NCI-H2107 treated with DMSO at 0.1 percent for 48 hours (cell line): ENCODE data around the gene SPTBN5.

Experiments
- DNase-seq: peaks from one replicate; lab custom pipeline; 2025; ENCODE audit not compliant: unreplicated experiment; lab: John Stamatoyannopoulos, UW

SPTBN5 gene

GRCh38 chr15:41868321-41868720 is 25.5 kb downstream of the SPTBN5 start:
- no peak for DNase-seq

- no peak for DNase-seq
Observed at GRCh38 chr15:41866872-41867579, 26.8 kb downstream of the SPTBN5 start.

- DNase-seq = no peak
Observed at GRCh38 chr15:41866263-41866703, 27.6 kb downstream of the SPTBN5 start.

- DNase-seq = no peak
Observed at GRCh38 chr15:41865490-41866055, 28.3 kb downstream of the SPTBN5 start.

- no peak for DNase-seq
Observed at GRCh38 chr15:41862515-41863116, 31.2 kb downstream of the SPTBN5 start.

- no peak for DNase-seq
Observed at GRCh38 chr15:41861736-41862356, 32.0 kb downstream of the SPTBN5 start.

- no peak for DNase-seq
Observed at GRCh38 chr15:41860049-41860828, 33.6 kb downstream of the SPTBN5 start.

GRCh38 chr15:41858756-41859155 is 35.1 kb downstream of the SPTBN5 start:
- no peak for DNase-seq

- no peak for DNase-seq
Observed at GRCh38 chr15:41857316-41857715, 36.5 kb downstream of the SPTBN5 start.

GRCh38 chr15:41856716-41857115 is 37.1 kb downstream of the SPTBN5 start:
- no peak for DNase-seq

- no peak for DNase-seq
Observed at GRCh38 chr15:41856262-41856661, 37.6 kb downstream of the SPTBN5 start.

- DNase-seq = no peak
Observed at GRCh38 chr15:41855261-41855961, 38.4 kb downstream of the SPTBN5 start.

- DNase-seq = no peak
Observed at GRCh38 chr15:41854443-41854842, 39.4 kb downstream of the SPTBN5 start.

- no peak for DNase-seq
Observed at GRCh38 chr15:41853831-41854230, 40.0 kb downstream of the SPTBN5 start.

- DNase-seq = no peak
Observed at GRCh38 chr15:41852736-41853590, 40.9 kb downstream of the SPTBN5 start.

- DNase-seq = no peak
Observed at GRCh38 chr15:41851755-41852370, 42.0 kb downstream of the SPTBN5 start.

- no peak for DNase-seq
Observed at GRCh38 chr15:41851167-41851523, 42.7 kb downstream of the SPTBN5 start.

GRCh38 chr15:41850482-41851166 is 43.2 kb downstream of the SPTBN5 start:
- no peak for DNase-seq

- no peak for DNase-seq
Observed at GRCh38 chr15:41849861-41850260, 44.0 kb downstream of the SPTBN5 start.
